MCF 10A (cell line): ENCODE measurements around the gene KIF5A. TPM values are rescaled to one million over a fixed set of nuclear protein-coding genes. Genes with fewer than 3 reads are reported as not detected.

Source experiments
- BruUV-seq: library from RNA; stranded (reverse); fragments of 400-500 nt; replicated peaks from 2 replicates; lab custom pipeline; 2021; lab: Mats Ljungman, UMichigan
- CTCF ChIA-PET: fragments of 300-600 bp; sonication (Branson Sonifier 250); formaldehyde crosslinking; extraction: SDS; loops from one replicate; lab custom pipeline; 2021; ENCODE audit warnings: antibody characterized with exemption, inconsistent platforms; lab: Yijun Ruan, JAX
- POLR2A ChIA-PET: fragments of 300-600, 350-650 bp; sonication (Branson Sonifier 250); formaldehyde crosslinking; extraction: SDS; loops from one replicate; lab custom pipeline; 2020; ENCODE audit warnings: antibody characterized with exemption, inconsistent platforms; lab: Yijun Ruan, JAX
- DNase-seq: peaks from one replicate; pipeline ENCODE4 v3.0.0-alpha.2; 2018; ENCODE audit not compliant: unreplicated experiment
- H3K27ac Mint-ChIP-seq: one replicate; pipeline ENCODE4 v1.8.0; 2022; ENCODE audit warnings: mild to moderate bottlenecking, low read depth, mixed read lengths; ENCODE audit not compliant: unreplicated experiment
- H3K27me3 Mint-ChIP-seq: one replicate; pipeline ENCODE4 v1.8.0; 2022; ENCODE audit warnings: mixed read lengths; ENCODE audit not compliant: insufficient read depth, unreplicated experiment
- H3K36me3 Mint-ChIP-seq: one replicate; pipeline ENCODE4 v1.8.0; 2022; ENCODE audit warnings: mild to moderate bottlenecking, moderate library complexity, mixed read lengths; ENCODE audit not compliant: insufficient read depth, unreplicated experiment
- H3K4me1 Mint-ChIP-seq: one replicate; pipeline ENCODE4 v1.8.0; 2022; ENCODE audit warnings: mixed read lengths; ENCODE audit not compliant: insufficient read depth, unreplicated experiment
- H3K4me3 Mint-ChIP-seq: one replicate; pipeline ENCODE4 v1.8.0; 2022; ENCODE audit warnings: mild to moderate bottlenecking, moderate library complexity, mixed read lengths; ENCODE audit not compliant: unreplicated experiment
- H3K9me3 Mint-ChIP-seq: one replicate; pipeline ENCODE4 v1.8.0; 2022; ENCODE audit warnings: mixed read lengths; ENCODE audit not compliant: unreplicated experiment
- intact Hi-C: fragments of 100-400 bp; cut with micrococcal nuclease; formaldehyde crosslinking; loops from 2 replicates; pipeline ENCODE4 v1.14.1; 2022
- total RNA-seq: library from RNA; stranded (reverse); gene quantifications from 2 replicates; pipeline ENCODE4 v1.2.3, GENCODE V29; 2022
- TF ChIP-seq, protein P1 (sequence below): fragments of 200-600 bp; IDR thresholded peaks from one replicate; pipeline ENCODE4 v1.8.0; 2022; ENCODE audit warnings: antibody characterized with exemption, mild to moderate bottlenecking; ENCODE audit not compliant: unreplicated experiment

Gene KIF5A
- total RNA-seq, 1 experiment from 2014 or later, result 0.56 TPM

DNA sequence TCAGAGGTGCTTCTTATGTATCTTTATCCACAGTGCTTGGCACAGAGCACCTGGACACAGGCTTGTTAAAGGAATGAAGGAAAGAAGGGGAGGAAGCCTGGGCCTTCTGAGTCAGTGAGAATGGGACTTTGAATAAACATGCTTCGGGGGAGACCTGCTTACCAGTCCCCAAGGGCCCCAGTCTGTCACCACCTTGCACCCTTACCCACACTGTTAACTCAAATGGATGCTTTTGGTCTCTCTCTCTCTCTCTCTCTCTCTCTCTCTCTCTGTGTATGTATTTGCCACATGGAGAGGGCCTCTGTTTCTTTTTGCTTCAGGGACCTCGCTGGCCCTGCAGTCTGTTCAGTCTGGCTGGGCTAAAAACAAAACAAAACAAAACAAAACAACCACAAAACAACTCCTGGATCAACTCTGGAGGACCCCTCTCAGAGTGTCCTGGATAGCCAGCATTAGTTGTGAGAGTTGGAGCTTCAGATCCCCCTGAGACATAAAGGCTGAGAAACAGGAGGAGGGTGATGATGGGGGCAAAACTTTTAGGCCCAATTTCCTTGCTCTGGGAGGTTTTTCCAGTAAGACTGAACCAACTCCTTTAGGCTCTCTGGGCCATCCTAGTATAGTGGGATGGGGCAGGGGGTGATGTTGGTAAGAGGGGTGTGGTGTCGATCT is 1.9 kb downstream of the KIF5A start:
- TF ChIP-seq, protein P1, sequence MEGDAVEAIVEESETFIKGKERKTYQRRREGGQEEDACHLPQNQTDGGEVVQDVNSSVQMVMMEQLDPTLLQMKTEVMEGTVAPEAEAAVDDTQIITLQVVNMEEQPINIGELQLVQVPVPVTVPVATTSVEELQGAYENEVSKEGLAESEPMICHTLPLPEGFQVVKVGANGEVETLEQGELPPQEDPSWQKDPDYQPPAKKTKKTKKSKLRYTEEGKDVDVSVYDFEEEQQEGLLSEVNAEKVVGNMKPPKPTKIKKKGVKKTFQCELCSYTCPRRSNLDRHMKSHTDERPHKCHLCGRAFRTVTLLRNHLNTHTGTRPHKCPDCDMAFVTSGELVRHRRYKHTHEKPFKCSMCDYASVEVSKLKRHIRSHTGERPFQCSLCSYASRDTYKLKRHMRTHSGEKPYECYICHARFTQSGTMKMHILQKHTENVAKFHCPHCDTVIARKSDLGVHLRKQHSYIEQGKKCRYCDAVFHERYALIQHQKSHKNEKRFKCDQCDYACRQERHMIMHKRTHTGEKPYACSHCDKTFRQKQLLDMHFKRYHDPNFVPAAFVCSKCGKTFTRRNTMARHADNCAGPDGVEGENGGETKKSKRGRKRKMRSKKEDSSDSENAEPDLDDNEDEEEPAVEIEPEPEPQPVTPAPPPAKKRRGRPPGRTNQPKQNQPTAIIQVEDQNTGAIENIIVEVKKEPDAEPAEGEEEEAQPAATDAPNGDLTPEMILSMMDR, result no peak
- Mint-ChIP-seq H3K36me3 (no peaks in the 10 kb centered on the region), H3K27ac (no peak overlapping the region), H3K9me3 (no peaks in the 10 kb centered on the region), H3K4me1 (peaks cover 15% of the 10 kb centered on the region), H3K4me3 (no peak overlapping the region), H3K27me3 (peaks cover 9% of the 10 kb centered on the region)
- intact Hi-C loops, result no loop called here
- no peak for DNase-seq
- no TSS peak for BruUV-seq
- POLR2A ChIA-PET, result no interaction called here
- CTCF ChIA-PET, result no interaction called here

DNA sequence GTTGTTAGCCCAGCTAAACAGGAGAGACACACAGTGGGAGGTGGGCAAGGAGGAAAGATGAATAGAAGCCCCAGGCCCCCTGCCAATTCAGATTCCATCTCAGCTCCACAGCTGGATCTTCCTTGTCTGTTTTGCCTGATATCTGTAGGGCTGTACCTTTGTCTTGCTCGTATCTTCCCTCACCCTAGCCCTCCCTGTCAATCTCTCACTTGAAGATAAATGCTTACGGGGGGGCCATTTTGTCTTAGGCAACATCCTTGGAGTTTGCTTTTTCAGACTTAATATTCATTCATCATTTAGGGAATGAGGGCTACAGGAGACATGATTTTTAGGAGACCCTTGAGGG is 2.4 kb downstream of the KIF5A start:
- Mint-ChIP-seq H3K4me1 (peaks cover 12% of the 10 kb centered on the region), H3K27me3 (peaks cover 9% of the 10 kb centered on the region), H3K4me3 (no peak overlapping the region), H3K9me3 (no peaks in the 10 kb centered on the region), H3K36me3 (no peaks in the 10 kb centered on the region), H3K27ac (no peak overlapping the region)
- CTCF ChIA-PET, result no interaction called here
- intact Hi-C loops, result no loop called here
- POLR2A ChIA-PET, result no interaction called here
- TF ChIP-seq, protein P1, result no peak
- BruUV-seq, result no TSS peak
- no peak for DNase-seq

DNA sequence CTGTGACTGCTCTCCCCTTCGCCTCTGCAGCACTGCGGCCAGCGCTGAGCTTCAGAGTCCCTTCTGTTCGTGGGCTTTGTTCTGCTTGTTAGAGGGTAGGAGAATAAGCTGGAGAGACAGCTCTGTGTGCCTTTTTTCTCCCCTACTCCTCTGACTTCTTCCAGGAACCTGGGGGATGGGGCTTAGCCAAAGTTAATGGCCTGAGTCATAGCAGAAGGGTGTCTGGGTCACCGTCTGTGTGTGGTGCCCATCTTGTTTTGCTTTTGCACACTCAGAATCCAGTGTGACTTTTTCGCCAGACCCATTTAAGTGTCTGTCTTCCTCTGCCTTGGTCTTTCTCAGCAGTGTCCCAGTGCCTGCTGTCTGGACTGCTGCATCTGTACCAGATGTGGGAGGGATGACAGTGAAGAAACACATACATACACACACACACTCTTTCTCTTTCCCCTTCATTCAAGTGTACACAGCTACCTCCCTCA is 3.0 kb downstream of the KIF5A start:
- Mint-ChIP-seq H3K4me1 (peaks cover 9% of the 10 kb centered on the region), H3K9me3 (no peaks in the 10 kb centered on the region), H3K27ac (no peak overlapping the region), H3K4me3 (no peak overlapping the region), H3K27me3 (peaks cover 9% of the 10 kb centered on the region), H3K36me3 (no peaks in the 10 kb centered on the region)
- ChIA-PET POLR2A (interaction anchor here (1.0 kb wide), 1 partner anchor 33 kb away, joined by 3 read pairs; no protein-coding TSS in a partner anchor), CTCF (interaction anchor here (0.6 kb wide), 1 partner anchor 207 kb away, joined by 3 read pairs; no protein-coding TSS in a partner anchor)
- BruUV-seq, result no TSS peak
- DNase-seq, result no peak
- intact Hi-C loops, result no loop called here
- TF ChIP-seq, protein P1, result no peak

DNA sequence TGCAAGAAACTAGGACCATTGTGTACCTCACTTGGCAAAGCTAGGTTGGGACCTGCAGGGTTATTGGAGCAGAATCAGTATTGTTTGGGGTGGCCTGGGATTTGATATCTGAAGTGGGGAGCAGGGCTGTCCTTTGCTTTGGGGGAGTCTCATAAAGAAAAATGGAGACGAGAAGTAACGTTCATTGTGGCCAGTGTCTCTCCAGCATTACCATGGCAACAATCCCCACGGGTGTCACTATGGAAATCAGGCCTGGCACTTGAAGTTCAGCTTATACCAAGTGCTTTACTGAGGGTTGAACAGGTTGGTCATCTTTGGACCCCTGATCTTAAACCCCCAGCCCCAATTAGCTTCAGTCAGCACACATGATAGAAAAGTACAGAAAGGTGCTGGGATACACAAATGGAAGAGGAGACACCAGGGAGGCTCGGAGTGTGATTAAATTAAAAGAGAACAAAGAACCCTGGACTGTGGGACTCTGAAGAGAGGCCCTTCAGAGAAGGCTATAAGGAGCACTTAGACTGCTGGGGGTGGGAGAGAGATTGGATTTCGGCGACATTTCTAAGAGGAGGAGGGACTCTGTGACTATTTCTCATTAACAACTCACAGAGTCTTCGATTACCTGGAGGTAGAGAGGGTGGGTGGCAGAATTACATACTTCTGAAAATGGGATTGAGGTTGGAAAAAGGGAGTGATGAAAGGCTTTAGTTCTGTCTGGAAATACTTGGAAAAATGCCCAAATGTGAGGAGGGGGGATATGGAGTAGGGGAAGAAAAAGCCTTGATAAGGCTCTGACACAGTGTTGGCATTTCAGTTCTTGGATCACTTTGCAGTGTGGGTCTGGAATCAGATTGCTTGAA is 3.7 kb downstream of the KIF5A start:
- no TSS peak for BruUV-seq
- CTCF ChIA-PET, result interaction anchor here (0.5 to 2.5 kb wide), 5 partner anchors 8 to 207 kb away, joined by 3 to 14 read pairs (median 3); partner anchors contain the start of gene B4GALNT1
- intact Hi-C loops, result no loop called here
- no peaks in the 10 kb centered on the region for H3K9me3 Mint-ChIP-seq
- POLR2A ChIA-PET, result interaction anchor here (0.6 to 1.0 kb wide), 2 partner anchors 34 to 197 kb away, joined by 3 to 4 read pairs; no protein-coding TSS in a partner anchor
- DNase-seq, result no peak
- H3K4me1 Mint-ChIP-seq, result peaks cover 7% of the 10 kb centered on the region
- H3K36me3 Mint-ChIP-seq, result no peaks in the 10 kb centered on the region
- no peak overlapping the region for H3K27ac Mint-ChIP-seq
- H3K27me3 Mint-ChIP-seq, result peaks cover 9% of the 10 kb centered on the region
- H3K4me3 Mint-ChIP-seq, result no peak overlapping the region
- TF ChIP-seq, protein P1, result no peak
